Right lobe of liver (tissue), 6 donors: Measurements from ENCODE around the gene DHX34. TPM values are rescaled to one million over a fixed set of nuclear protein-coding genes. Genes with fewer than 3 reads are reported as not detected.

Source experiments
- ATAC-seq, 4 donors: fragments of 200-7000 bp; cut with Tn5 transposase; one replicate each; pipeline ENCODE4 v1.9.1; 2020; ENCODE audit warnings: mild to moderate bottlenecking in 4 of 4, moderate library complexity in 4 of 4
- DNase-seq, 3 donors: peaks; one replicate each; pipeline ENCODE4 v3.0.0-alpha.2; 2020
- H3K27ac ChIP-seq, 3 donors: fragments of 200-600 bp; one replicate each; pipeline ENCODE4 v1.8.0; 2022
- H3K27me3 ChIP-seq, 2 donors: fragments of 200-600 bp; one replicate each; pipeline ENCODE4 v1.8.0; 2022
- H3K36me3 ChIP-seq, 4 donors: fragments of 200-600 bp; sonication (generic) in 1 of 4; one replicate each; pipeline versions ENCODE4 v1.5.1 to v1.8.0; 2017 to 2022; ENCODE audit warnings: control low read depth in 1 of 4
- H3K4me1 ChIP-seq, 4 donors: fragments of 200-600 bp; sonication (generic) in 1 of 4; one replicate each; pipeline versions ENCODE4 v1.5.1 to v1.8.0; 2017 to 2022; ENCODE audit warnings: control low read depth in 1 of 4
- H3K4me3 ChIP-seq, 3 donors: fragments of 200-600 bp; one replicate each; pipeline ENCODE4 v1.8.0; 2022
- H3K9me3 ChIP-seq, 4 donors: fragments of 200-600 bp; sonication (generic) in 1 of 4; one replicate each; pipeline versions ENCODE4 v1.5.1 to v1.8.0; 2017 to 2022; ENCODE audit warnings: control low read depth in 1 of 4
- CTCF ChIP-seq, 4 donors: fragments of 200-600 bp in 3 of 4; fragments of 450-650 bp in 1 of 4; IDR thresholded peaks; one replicate each; pipeline versions ENCODE4 v1.5.1 to v1.8.0; 2016 to 2022; ENCODE audit warnings: antibody characterized with exemption in 4 of 4, mild to moderate bottlenecking in 2 of 4
- POLR2A ChIP-seq: fragments of 450-650 bp; IDR thresholded peaks from one replicate; pipeline ENCODE4 v1.6.1; 2017; ENCODE audit warnings: antibody characterized with exemption, mild to moderate bottlenecking
- WGBS: methylation state at CpG from one replicate; pipeline ENCODE4 v1.1.6; 2018; ENCODE audit warnings: low coverage, low lambda C conversion rate; ENCODE audit not compliant: insufficient coverage; ENCODE audit errors: missing lambda C conversion rate; 5-methylcytosine and 5-hydroxymethylcytosine counted together
- intact Hi-C, 2 donors: fragments of 100-400 bp; cut with DNase I; formaldehyde crosslinking; loops; one replicate each; pipeline versions ENCODE4 v1.11.2 to v1.14.1; 2022
- total RNA-seq, 6 experiments: library from RNA; depleted of rRNA in 2 of 6; stranded (reverse); fragments of >200 nt in 2 of 6; fragmentation: NEBNext Ultra II Directional in 3 of 6; extraction: Animal tissue kit (Norgen Biotek cat#: 25700) in 3 of 6; gene quantifications; one replicate each; pipeline versions ENCODE4 v1.1.0 to v1.2.4, GENCODE V29; 2016 to 2023
- donor health status: DM: no; HTN: yes; CAD: no.
- donor health status: DM: no; HTN: no; CAD: no.
- donor health status: DM: no; HTN: no; CAD: no.
- donor health status: DM: no; HTN: yes; CAD: no.
- donor health status: DM: no; HTN: yes; CAD: no.

Gene DHX34
- total RNA-seq, 6 experiments from 2014 or later, result 5.2 to 11.9 (median 8.7) TPM

GRCh38 chr19:47310323-47310722, 38.8 kb upstream of the DHX34 start:
- peak overlapping the region in 1 of 3 donors; percentile 18 for H3K4me3 ChIP-seq

DNA sequence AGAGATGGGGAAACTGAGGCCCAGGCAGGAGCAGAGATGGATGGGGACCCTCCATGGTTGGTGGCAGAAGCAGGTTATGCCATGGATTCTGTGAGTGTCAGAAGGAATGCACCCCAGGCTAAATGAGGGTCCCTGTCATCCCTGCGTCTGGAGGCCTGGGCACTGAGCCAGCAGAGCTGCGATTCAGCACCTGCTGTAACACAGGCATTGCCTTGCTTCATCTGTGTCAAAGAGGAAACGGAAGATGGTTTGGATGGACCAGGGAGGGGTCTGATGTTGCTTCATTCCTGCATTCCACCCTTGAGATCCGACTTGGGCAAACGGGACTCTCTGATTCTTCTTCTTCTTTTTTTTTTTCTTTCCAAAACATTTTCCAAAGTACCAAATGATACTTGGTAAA, 38.3 kb upstream of the DHX34 start:
- intact Hi-C loops, result no loop called here
- no peak for TF ChIP-seq CTCF (IDR thresholded peaks at IDR 0.05)
- peak; percentile 34 for TF ChIP-seq POLR2A
- no peaks in the 10 kb centered on the region for H3K9me3 ChIP-seq
- peak in 1 of 4 donors; percentile 1 for ATAC-seq
- H3K27me3 ChIP-seq, result no peaks in the 10 kb centered on the region
- no peaks in the 10 kb centered on the region for H3K36me3 ChIP-seq
- peak overlapping the region in 1 of 3 donors; percentile 18 for H3K4me3 ChIP-seq
- H3K27ac ChIP-seq, result peak overlapping the region in 2 of 3 donors; percentile 49 to 55
- peak; percentile 71 to 74 (median 72) for DNase-seq
- WGBS, result 2% methylated on average over 5 of the region's 5 CpGs
- H3K4me1 ChIP-seq, result peaks cover 0 to 10% (median 2%) of the 10 kb centered on the region in 4 donors

More at GRCh38 chr19:47310323-47310722, 38.8 kb upstream of the DHX34 start:
- H3K9me3 ChIP-seq, result no peaks in the 10 kb centered on the region
- ATAC-seq (no peak), DNase-seq (no peak)
- WGBS, result 100% methylated on average over 1 of the region's 2 CpGs
- H3K27me3 ChIP-seq, result no peaks in the 10 kb centered on the region
- intact Hi-C loops, result no loop called here
- H3K27ac ChIP-seq, result peak overlapping the region; percentile 36 to 55 (median 49)
- H3K36me3 ChIP-seq, result no peaks in the 10 kb centered on the region
- no peak for TF ChIP-seq CTCF (IDR thresholded peaks at IDR 0.05)
- no peak for TF ChIP-seq POLR2A
- H3K4me1 ChIP-seq, result peaks cover 0 to 11% (median 2%) of the 10 kb centered on the region in 4 donors

GRCh38 chr19:47312366-47313006, 36.6 kb upstream of the DHX34 start:
- TF ChIP-seq POLR2A (no peak), CTCF (IDR thresholded peaks at IDR 0.05) (no peak)
- Histone ChIP-seq H3K4me1 (peaks cover 0 to 9% (median 2%) of the 10 kb centered on the region in 4 donors), H3K27me3 (no peaks in the 10 kb centered on the region), H3K36me3 (no peaks in the 10 kb centered on the region), H3K4me3 (no peak overlapping the region), H3K9me3 (no peaks in the 10 kb centered on the region), H3K27ac (peak overlapping the region; percentile 86 to 95 (median 88))
- ATAC-seq, result no peak
- no peak for DNase-seq
- intact Hi-C loops, result no loop called here
- 79% methylated on average over 3 of the region's 5 CpGs for WGBS

DNA sequence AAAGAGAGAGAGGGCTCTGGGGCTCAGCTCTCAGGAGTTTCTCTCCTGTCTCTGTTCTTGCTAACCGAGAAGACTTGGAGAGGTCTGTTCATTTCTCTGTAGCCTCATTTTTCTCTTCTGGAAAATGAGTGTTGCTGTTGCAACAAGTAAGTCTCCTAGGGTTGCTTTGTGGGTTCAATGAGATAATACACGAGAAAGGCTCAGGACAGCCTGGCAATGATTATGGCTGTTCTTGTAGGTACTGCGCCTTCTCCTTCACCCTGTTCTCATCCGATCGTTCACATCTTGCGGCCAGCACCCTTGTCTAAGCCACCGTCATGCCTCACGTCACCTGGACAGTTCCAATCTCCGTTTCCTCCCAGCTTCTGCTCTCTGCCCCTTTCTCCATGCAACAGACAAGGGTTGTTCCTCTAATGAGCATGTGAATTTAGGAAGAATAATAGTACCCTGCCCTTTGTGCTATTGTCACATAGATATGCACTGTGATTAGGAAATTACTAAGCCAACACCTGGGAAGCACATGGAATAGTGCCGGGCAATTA, 35.3 kb upstream of the DHX34 start:
- intact Hi-C loops, result no loop called here
- Histone ChIP-seq H3K4me1 (peaks cover 0 to 9% (median 2%) of the 10 kb centered on the region in 4 donors), H3K4me3 (no peak overlapping the region), H3K27ac (peak overlapping the region; percentile 86 to 95 (median 88)), H3K36me3 (no peaks in the 10 kb centered on the region), H3K27me3 (no peaks in the 10 kb centered on the region), H3K9me3 (no peaks in the 10 kb centered on the region)
- no peak for DNase-seq
- TF ChIP-seq CTCF (IDR thresholded peaks at IDR 0.05) (no peak), POLR2A (no peak)
- 67% methylated on average over 10 of the region's 10 CpGs for WGBS
- peak in 2 of 4 donors; percentile 1 for ATAC-seq
